GM12878 (cell line): ENCODE measurements around the gene FOXF1.

Experiments
- CTCF ChIP-seq, 3 experiments: IDR thresholded peaks in 2 of 3; conservative IDR thresholded peaks in 1 of 3; 2 replicates each; pipeline ENCODE4 v1.5.1; 2011; ENCODE audit warnings: low read depth in 3 of 3, low read length in 3 of 3, mild to moderate bottlenecking in 3 of 3, control low read depth in 2 of 3, moderate library complexity in 2 of 3, inconsistent platforms in 1 of 3, mixed read lengths in 1 of 3; ENCODE audit not compliant: control insufficient read depth in 2 of 3, insufficient read depth in 1 of 3; ENCODE audit errors: extremely low read depth in 1 of 3
- DPF2 ChIP-seq: fragments of 450-650 bp; IDR thresholded peaks from 2 replicates; pipeline ENCODE4 v1.6.1; 2017; ENCODE audit warnings: mild to moderate bottlenecking
- EZH2 ChIP-seq: IDR thresholded peaks from 2 replicates; pipeline ENCODE4 v1.6.1; 2012; ENCODE audit warnings: low read depth, mild to moderate bottlenecking, control low read depth, inconsistent platforms, low read length, borderline replicate concordance; ENCODE audit not compliant: control insufficient read depth
- MXI1 ChIP-seq: fragments of 150-350 bp; IDR thresholded peaks from 2 replicates; pipeline ENCODE4 v1.6.1; 2011; ENCODE audit warnings: low read depth, mild to moderate bottlenecking, inconsistent platforms, low read length, improper control_type of control experiment
- RCOR1 ChIP-seq: conservative IDR thresholded peaks from 2 replicates; pipeline ENCODE4 v1.6.1; 2012; ENCODE audit warnings: low read depth, low read length, improper control_type of control experiment
- SRF ChIP-seq, 2 experiments: IDR thresholded peaks; 2 replicates each; pipeline ENCODE4 v1.6.1; 2011; ENCODE audit warnings: low read depth in 2 of 2, low read length in 2 of 2, mild to moderate bottlenecking in 1 of 2, moderate library complexity in 1 of 2
- TCF7 ChIP-seq: IDR thresholded peaks from 2 replicates; pipeline ENCODE4 v1.6.1; 2014; ENCODE audit warnings: antibody characterized with exemption, borderline replicate concordance
- ZBTB11 ChIP-seq: fragments of 450-650 bp; formaldehyde crosslinking; IDR thresholded peaks from 2 replicates; pipeline ENCODE4 v1.5.0; 2022; ENCODE audit warnings: mild to moderate bottlenecking, missing genetic modification characterization
- ZNF217 ChIP-seq: fragments of 450-650 bp; IDR thresholded peaks from 2 replicates; pipeline ENCODE4 v1.6.1; 2017; ENCODE audit warnings: antibody characterized with exemption, mild to moderate bottlenecking

GRCh38 chr16:86478779-86479178 is 31.5 kb upstream of the FOXF1 start:
- TF ChIP-seq EZH2, result no peak
- no peak for TF ChIP-seq ZBTB11 (CRISPR knock-in tag)
- TF ChIP-seq SRF (IDR thresholded peaks at IDR 0.05; ENCODE audit: low read depth in 2 of 2, low read length in 2 of 2), result no peak
- no peak for TF ChIP-seq TCF7
- no peak for TF ChIP-seq ZNF217
- TF ChIP-seq MXI1, result no peak
- no peak for TF ChIP-seq DPF2
- TF ChIP-seq CTCF (IDR thresholded peaks at IDR 0.05 in 2 of 3, conservative IDR thresholded peaks at IDR 0.05 in 1 of 3; ENCODE audit: control insufficient read depth in 2 of 3, extremely low read depth in 1 of 3, insufficient read depth in 1 of 3, low read depth in 3 of 3, low read length in 3 of 3), result no peak
- no peak for TF ChIP-seq RCOR1
